Activated CD4-positive, alpha-beta T cell treated with anti-CD3 and anti-CD28 coated beads for 24 hours (primary cell): Measurements from ENCODE around the gene RAB1A.
A peak's percentile ranks its signal among the peaks of the same experiment; 100 is the strongest.
"Not testable (repeated sequence)": the region's sequence is repeated elsewhere in the genome, so short reads cannot be mapped to it uniquely, and the experiment has no call there.

Experiments used
- DNase-seq, 2 donors: peaks; one replicate each; pipeline ENCODE4 v3.0.0-alpha.2; 2020; ENCODE audit warnings: low read depth in 2 of 2

The RAB1A gene

DNA sequence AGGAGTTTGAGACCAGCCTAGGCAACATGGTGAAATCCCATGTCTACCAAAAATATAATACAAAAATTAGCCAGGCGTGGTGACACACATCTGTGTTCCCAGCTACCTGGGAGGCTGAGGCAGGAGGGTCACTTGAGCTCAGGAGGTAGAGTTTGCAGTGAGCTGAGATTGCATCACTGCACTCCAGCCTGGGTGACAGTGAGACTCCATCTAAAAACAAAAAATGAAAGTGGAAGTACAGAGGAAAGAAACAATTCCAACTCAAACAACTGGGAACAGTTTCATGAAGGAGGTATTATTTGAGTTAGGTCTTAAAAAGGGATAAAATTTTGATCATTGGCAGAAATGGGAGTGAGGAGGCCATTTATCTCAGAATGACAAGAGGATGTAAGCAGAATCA, 6.3 kb upstream of the RAB1A start:
- no peak for DNase-seq

DNA sequence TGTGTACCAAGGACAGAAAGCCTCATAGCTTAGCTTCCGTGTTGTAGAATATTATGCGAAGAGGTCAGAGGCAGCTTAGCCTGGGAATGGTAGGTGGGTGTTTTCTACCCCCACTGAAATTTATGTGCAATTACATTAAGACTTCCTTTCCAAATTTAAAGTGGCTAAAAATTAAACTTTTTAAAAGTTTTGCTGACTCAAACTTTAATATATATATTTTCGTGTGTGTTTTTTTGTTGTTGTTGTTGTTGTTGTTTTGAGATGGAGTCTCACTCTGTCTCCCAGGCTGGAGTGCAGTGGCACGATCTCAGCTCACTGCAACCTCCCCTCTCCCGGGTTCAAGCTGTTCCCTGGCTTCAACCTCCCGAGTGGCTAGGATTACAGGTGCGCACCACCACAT, 4.3 kb upstream of the RAB1A start:
- no peak for DNase-seq

DNA sequence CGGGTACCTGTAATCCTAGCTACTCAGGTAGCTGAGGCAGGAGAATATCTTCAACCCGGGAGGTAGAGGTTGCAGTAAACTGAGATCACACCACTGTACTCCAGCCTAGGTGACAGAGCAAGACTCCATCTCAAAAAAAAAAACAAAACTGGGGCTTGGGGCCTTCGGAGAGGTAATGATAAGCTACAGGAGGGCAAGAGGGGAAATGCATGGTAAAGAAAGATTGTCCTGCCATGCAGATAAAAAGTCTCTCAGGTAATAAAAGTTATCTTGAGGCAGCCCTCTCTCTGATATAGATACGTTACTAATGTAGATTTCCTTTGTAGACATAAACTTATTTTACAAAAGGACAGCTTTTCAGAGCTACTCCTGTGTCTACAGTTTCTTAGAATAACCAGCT, 3.7 kb upstream of the RAB1A start:
- no peak for DNase-seq

DNA sequence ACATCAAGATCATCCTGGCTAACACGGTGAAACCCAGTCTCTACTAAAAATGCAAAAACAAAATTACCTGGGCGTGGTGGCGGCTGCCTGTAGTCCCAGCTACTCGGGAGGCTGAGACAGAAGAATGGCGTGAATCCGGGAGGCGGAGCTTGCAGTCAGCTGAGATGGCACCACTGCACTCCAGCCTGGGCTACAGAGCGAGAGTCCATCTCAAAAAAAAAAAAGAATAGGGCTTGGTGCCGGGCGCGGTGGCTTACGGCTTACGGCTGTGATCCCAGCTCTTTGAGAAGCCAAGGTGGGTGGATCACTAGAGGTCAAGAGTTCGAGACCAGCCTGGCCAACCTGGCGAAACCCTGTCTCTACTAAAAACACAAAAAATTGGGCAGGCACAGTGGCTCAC, 3.0 kb upstream of the RAB1A start:
- DNase-seq: not testable (repeated sequence)

DNA sequence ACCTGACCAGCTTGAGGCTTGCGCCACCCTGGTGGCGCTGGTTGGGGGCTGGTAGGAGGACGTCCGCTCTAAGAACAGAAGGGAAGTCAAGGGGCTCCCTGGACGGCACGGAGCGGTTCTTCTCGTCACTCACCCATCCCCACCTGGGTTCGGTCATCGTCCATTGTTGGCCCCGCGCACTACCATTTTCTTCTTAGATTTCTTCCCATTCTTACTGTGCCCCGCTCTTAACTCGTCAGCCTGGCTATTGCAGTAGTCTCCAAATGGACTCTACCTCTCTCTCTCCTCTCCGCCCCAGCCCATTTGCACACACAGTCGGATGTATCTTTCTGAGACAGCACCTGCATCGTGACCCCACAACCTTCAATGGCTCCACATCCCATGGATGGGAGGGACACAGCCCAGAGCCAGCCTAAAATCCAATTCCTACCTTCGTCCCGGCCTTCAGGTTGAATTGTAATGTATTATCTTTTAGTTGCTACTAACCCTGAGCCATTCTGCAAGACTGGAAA, 814 bp upstream of the RAB1A start:
- no peak for DNase-seq

DNA sequence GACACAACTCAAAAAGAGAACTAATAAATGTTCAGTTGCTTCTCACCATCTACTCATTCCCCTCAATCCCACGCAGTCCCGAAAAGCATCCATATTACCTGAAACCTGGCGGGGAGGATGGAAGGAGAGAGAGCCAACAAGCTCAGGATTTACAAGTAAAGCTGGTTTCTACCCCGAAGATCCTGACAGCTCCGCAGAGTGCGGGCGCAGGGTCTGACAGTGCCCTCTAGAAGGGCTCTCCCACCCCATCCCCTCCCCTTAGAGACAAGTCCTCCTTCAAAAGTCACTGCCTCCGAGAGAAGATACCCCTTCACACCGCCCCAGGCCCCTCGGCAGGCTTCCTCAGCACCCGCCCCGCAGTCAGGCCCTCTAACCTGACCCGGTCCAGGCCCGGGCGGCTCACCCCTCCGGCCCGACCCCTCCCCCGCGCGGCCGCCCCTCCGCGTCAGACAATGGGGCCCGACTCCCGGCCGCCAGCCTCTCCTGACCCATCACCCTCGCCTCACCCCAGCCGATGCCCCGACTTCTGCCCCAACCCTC, 550 bp downstream of the RAB1A start:
- peak in 1 of 2 donors; percentile 6 for DNase-seq

DNA sequence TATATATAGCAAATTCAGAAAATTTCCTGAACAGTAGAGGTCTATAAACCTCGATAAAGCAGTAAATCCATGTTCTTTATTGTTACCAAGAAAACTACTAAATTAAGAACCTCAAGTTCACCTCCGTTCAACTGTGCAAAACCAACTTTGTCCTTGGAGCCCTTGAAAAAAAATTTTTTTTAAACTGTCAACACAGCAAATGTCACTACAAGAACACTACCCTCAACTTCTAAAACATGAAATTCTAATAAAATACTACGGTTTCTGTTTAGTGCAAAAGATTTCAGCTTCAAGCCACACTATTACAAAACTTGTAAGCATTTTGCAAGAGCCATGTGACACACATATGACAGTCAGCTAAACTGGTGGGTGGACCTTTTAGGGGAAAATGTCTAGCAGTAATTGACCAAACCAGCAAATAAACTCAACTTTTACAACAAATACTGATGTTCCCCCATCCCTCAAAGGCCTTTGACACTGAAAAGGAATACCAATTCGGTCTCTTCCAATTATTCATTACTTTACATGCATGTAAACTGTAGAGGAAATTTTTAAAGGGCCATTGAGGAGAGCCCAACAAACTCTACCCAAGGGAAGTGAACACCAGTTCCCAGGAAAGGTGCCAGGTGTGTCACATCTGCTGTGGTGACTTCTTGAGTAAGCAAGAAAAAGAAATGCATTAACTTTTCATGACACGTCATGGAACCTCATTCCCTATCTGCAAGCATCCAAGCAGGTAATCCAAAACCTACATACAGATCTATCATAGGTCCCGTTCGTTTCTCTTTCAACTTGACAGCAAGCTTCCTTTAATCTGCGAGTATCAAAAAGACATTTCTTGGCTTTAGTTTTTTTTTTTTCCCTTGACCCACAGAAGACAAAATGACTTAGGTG, 1.4 kb downstream of the RAB1A start:
- no peak for DNase-seq

DNA sequence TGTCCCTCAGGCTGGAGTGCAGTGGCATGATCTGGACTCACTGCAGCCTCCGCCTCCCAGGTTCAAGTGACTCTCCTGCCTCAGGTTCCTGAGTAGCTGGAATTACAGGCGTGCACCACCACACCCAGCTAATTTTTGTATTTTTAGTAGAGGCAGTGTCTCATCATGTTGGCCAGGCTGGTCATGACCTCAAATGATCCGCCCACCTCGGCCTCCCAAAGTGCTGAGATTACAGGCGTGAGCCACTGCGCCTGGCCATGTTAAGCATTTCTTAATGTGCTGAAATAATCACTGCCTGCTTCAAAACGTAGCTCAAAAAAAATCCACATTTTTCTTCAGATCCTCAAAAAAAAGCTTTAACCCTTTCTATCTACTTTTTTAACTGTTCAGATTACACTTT, 4.4 kb downstream of the RAB1A start:
- DNase-seq: not testable (repeated sequence)

DNA sequence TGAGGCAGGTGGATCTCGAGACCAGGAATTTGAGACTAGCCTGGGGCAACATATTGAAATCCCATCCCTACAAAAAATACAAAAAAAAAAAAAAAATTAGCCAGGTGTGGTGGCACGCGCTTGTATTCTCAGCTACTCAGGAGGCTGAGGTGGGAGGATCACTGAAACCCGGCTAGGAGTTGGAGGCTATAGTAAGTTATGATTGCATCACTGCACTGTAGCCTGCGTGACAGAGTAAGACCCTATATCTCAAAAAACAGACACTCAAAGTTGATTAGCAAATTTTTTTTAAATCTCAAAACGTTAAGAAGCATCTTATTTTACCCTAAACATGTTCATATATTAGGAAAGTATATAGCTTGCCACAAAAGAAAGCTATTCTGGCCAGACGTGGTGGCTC, 7.6 kb downstream of the RAB1A start:
- DNase-seq: no peak

DNA sequence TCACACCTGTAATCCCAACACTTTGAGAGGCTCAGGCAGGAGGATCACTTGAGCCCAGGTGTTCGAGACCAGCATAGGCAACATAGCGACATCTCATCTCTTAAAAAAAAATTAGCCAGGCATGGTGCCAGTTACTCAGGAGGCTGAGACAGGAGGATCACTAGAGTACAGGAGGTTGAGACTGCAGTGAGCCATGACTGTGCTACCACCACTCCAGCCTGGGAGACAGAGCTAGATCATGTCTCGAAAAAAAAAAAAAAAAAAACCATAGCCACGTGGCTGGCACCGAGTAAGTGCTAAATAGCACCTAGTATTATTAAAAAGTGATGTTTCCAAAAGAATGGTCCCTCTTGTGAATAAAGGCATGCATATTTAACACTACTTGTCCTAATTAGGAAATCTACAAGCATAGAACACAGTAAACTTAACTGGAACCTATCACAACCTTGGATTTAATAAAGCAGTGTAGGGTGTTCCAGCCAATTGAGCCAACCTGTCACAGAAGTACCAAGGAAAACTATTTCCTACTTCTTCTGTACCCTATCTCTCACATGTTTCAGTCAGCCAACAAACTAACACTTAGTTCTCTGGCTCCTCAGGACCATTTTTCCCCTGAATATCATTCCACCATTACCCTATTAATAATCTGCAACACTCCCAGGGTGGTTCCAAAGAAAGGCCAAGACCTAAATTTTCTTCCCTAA, 8.8 kb downstream of the RAB1A start:
- DNase-seq: no peak

DNA sequence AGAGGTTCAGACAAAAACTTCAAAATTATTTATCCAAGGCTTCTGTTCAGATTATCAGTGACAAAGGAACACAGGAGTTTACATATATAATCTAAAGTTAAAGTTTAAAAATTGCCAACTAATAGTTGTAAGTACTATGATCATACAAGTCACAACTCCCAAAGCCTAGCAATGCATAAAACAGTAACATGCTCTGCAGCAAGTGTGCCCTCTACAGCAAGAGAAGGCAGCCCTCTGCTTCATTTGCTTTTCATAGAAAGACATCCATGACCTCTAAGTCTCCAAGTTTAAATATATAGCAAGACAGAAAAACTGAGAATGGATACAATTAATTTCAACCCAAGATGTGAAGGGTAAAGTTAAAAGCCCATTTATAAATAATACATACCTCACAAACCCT, 13.3 kb downstream of the RAB1A start:
- DNase-seq: no peak

DNA sequence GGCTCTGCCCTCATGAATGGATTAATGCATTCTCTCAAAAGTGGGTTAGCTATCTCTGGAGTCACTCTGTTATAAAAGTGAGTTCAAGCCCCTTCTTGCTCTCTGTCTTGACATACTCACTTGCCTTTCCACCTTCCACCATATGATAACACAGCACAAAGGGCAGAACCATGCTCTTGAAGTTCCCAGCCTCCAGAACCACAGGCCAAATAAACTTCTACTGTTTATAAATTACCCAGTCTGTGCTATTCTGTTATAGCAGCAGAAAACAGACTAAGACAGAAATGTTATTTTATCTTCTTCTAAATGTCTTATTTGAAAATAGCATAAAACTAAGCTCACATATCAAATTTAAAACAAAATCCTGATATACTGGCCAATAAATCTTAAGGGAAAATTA, 15.0 kb downstream of the RAB1A start:
- DNase-seq: no peak

DNA sequence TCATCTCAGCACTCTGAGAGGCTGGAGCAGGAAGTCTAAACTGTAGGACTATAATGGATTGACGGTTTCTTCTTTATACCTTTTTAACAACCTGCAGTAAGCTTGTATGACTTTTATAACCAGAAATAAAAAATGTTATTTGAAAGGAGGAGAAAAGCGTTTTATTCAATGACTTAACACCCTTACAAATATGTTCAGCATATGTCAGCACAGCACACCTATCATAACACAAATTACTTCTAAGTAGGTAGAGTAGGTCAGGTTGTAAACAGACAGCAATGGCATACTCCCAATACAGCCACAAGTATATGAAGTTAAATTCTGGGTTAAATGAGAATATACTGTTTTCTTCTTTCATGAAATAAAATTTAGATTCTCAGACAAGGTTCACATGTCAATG, 16.1 kb downstream of the RAB1A start:
- no peak for DNase-seq

DNA sequence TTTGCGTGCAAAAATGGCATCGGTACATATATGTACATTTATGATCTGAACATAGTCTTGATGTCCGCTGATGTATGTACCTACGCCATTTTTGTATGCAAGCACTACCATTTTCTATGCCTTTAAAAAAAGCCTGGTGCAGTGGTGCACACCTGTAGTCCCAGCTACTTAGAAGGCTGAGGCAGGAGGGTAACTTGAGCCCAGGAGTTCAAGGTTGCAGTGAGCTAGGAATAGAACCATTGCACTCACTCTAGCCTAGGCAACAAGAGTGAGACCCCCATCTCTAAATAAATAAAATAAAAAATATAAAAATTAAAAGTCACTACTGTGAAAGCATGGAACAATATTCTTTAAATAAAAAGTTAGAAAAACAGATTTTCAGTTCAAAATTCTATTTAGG, 16.7 kb downstream of the RAB1A start:
- DNase-seq: no peak

DNA sequence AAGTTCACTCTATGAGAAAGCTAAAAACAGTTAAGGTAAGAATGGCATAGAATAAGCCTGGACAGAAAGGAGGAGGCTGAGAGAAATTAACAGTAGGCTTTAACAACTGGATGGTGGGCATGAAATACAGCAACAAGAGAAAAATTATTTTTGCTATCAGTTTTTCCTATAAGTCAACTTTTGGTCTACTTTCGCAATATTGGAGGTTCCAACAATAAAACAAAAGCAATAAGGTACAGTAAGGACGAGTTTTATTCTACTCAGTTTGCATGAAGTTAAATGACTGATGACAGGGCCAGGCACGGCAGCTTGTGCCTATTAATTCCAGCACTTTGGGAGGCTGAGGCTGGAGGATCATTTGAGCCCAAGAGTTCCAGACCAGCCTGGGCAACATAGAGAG, 17.3 kb downstream of the RAB1A start:
- DNase-seq: no peak

DNA sequence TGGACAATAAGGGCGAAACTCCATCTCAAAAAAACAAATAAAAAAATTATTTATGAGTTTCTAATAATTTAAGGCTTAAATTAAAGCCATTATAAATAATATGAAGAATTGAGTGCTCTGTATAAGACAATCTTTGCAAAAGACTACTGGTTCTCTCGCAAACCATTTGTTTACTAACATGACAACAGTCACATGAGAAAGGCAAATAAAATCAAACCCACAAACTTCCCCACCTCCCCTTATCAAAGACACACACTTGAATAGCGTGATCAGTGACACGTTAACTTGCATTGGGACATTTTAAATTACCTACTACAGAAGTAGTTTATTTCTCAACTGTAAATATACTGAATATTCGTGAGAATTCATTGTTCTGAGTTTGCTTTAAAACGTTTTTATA, 21.1 kb downstream of the RAB1A start:
- no peak for DNase-seq

DNA sequence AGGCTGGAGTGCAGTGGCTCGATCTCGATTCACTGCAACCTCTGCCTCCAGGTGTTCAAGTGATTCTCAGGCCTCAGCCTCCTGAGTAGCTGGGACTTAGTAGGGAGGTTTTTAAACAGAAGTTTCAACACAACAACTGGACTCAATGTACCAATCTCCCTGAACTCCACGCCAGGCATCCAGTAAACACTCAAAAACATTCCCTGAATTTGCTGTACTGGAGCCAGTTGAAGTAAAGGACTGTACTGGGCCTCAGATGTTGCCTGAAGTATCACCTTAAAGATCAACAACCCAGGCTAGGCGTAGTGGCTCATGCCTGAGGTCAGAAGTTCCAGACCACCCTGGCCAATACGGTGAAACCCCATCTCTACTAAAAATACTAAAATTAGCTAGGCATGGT, 22.4 kb downstream of the RAB1A start:
- no peak for DNase-seq

DNA sequence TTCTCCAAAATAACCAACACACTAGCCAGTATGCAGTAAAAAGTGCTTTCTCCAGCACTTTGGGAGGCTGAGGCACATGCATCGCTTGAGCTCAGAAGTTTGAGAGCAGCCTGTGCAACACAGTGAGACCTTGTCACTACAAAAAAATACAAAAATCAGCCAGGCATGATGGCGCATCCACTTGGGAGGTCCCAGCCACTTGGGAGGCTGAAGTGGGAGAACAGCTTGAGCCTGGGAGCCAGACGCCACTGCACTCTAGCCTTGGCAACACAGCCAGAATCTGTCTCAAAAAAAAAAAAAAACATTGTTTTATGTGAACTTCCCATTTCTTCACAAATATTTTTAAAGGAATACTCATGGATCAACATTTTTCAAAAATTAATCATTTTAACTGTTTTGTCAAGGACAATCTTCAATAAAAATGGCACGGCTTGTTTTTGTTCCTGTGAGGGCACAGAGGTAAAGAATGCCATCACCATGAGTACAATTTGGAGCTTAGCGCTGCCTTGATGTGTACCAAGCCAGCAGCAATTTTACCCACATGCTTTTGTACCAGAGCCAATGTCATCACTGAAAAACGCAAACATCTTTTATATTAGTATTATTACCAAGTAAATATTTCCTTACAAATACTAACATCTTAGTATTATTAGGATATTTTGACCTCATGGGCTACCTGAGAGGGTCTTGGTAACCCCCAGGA, 26.7 kb downstream of the RAB1A start:
- no peak for DNase-seq

DNA sequence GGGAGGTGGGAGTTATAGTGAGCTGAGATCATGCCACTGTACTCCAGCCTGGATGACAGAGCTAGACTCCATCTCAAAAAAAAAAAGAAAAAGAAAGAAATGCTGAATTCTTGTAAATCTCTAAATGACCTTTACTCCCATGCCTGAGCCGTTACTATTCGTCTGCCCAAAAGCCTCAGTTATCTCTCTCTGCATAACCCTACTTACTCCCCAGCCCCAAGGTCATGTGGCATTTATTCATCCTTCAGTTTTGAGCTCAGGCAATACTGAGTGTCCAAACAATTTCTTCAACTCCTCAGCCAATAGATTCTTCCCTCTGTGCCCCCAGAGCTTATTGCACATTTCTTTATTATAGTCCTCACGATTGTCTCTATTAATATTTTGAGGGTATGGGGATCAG, 28.8 kb downstream of the RAB1A start:
- no peak for DNase-seq

DNA sequence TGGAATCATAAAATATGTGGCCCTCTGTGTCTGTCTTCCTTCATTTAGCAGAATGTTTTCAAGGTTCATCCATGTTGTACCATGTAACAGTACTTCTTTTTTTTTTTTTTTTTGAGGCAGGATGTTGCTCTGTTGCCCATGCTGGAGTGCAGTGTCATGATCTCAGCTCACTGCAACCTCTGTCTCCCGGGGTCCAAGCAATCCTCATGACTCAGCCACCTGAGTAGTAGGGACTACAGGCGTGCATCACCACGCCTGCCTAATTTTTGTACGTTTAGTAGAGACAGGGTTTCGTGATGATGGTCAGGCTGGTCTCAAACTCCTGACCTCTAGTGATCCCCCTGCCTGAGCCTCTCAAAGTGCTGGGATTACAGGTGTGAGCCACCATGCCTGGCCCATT, 31.2 kb downstream of the RAB1A start:
- DNase-seq: no peak

DNA sequence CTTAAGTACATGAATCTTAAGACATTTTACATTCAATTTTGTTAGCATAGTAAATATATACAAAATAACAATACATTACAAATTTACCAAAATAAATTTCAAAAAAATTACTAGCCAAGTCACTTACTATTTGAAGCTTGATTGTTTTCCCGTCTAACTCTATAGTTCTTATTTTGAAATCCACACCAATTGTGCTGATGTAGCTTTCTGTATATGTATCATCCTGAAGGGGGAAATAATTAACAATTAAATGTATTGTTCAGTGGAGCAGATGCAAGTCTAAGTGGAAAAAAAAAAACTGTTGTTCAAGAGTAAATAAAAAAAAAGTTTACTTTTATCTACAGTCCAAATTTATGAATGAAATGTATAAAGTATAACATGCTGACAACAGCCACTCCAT, 32.1 kb downstream of the RAB1A start:
- no peak for DNase-seq

DNA sequence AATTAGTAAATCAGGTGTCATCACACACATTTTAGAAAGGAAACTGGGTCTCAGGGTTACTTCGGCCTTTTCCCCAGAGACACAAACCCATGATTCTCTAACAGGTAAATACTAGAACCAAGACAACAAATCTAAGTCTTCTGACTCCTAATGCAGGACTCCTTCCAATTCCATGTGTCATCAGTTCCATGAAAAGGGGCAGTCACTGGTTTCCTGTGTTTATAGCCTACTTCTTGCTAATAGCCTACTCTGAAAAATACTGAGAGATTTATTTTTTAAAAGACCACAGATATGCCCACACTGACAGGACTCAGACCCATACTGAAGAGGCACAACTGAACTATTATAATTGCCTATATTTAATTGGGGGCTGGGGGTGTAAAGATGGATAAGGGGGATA, 33.0 kb downstream of the RAB1A start:
- no peak for DNase-seq
